Hepatocyte (in vitro differentiated cells): ENCODE data around the gene LRRC41.

Experiments used
- CTCF ChIP-seq: fragments of 200-600 bp; sonication (generic); IDR thresholded peaks from 2 replicates; pipeline ENCODE4 v1.5.1; 2016; ENCODE audit warnings: antibody characterized with exemption, mild to moderate bottlenecking; ENCODE audit not compliant: poor library complexity
- EZH2 ChIP-seq: fragments of 200-600 bp; sonication (generic); IDR thresholded peaks from 2 replicates; pipeline ENCODE4 v1.6.1; 2016; ENCODE audit warnings: antibody characterized with exemption, mild to moderate bottlenecking, borderline replicate concordance

GRCh38 chr1:46333300-46334029 is 30.0 kb upstream of the LRRC41 start:
- TF ChIP-seq CTCF, result peak; percentile 42
- no peak for TF ChIP-seq EZH2
